Spinal cord (tissue), 10 donors: ENCODE measurements around the gene SNX11. TPM values are rescaled to one million over a fixed set of nuclear protein-coding genes. Genes with fewer than 3 reads are reported as not detected.

Experiments
- DNase-seq, 6 donors: peaks; one replicate each; pipeline versions ENCODE4 v3.0.0 to v3.0.0-alpha.2; 2013 to 2015; ENCODE audit warnings: low spot score in 6 of 6, low read depth in 4 of 6
- H3K27ac ChIP-seq: one replicate; pipeline ENCODE4 v1.5.1; 2013; ENCODE audit warnings: low read depth, low read length, control low read depth
- H3K27me3 ChIP-seq: one replicate; pipeline ENCODE4 v1.6.1; 2013; ENCODE audit warnings: low read length; ENCODE audit not compliant: control insufficient read depth, insufficient read depth
- H3K36me3 ChIP-seq: one replicate; pipeline ENCODE4 v1.6.1; 2013; ENCODE audit warnings: low read length; ENCODE audit not compliant: control insufficient read depth, insufficient read depth
- H3K4me1 ChIP-seq: one replicate; pipeline ENCODE4 v1.6.1; 2013; ENCODE audit warnings: low read length; ENCODE audit not compliant: control insufficient read depth, insufficient read depth
- H3K4me3 ChIP-seq: one replicate; pipeline ENCODE4 v1.5.1; 2013; ENCODE audit warnings: low read depth, low read length, control low read depth
- H3K9me3 ChIP-seq: one replicate; pipeline ENCODE4 v1.6.1; 2013; ENCODE audit warnings: low read length; ENCODE audit not compliant: control insufficient read depth, insufficient read depth
- WGBS: methylation state at CpG from one replicate; pipeline ENCODE4 v1.1.5; 2013; ENCODE audit warnings: missing lambda C conversion rate; ENCODE audit not compliant: insufficient coverage; 5-methylcytosine and 5-hydroxymethylcytosine counted together
- long read RNA-seq, 4 donors: transcript quantifications; one replicate each; lab custom pipeline, GENCODE V29; 2026
- polyA plus RNA-seq, 2 donors: library from polyadenylated mRNA; unstranded; fragments of 120-200 nt; gene quantifications; one replicate each; pipeline ENCODE4 v1.2.1, GENCODE V29; 2013; ENCODE audit not compliant: insufficient read length in 2 of 2
- total RNA-seq, 2 donors: library from RNA; depleted of rRNA in 1 of 2; stranded (reverse); fragments of 120-200 nt in 1 of 2; fragments of >200 nt in 1 of 2; gene quantifications; one replicate each; pipeline versions ENCODE4 v1.2.3 to v1.2.4, GENCODE V29; 2013 to 2014
- donor health status: healthy.

The SNX11 gene
- 10 to 100 TPM; 13.4 to 18.9 TPM for total RNA-seq
- 10 to 100 TPM; 23.4 to 30.0 TPM for polyA plus RNA-seq
- long read RNA-seq, donor 1, transcript SNX11-201 (7 exons, 2,315 nt) = major isoform, 6 of 8 reads
- long read RNA-seq, donor 1, partial matches to known transcripts = 0 of 8 reads
- long read RNA-seq, donor 1, other reads (novel, unspliced or antisense) = 0 of 8 reads
- long read RNA-seq, donor 2, partial matches to known transcripts = 0 of 4 reads
- long read RNA-seq, donor 2, other reads (novel, unspliced or antisense) = 0 of 4 reads
- long read RNA-seq, donor 3, partial matches to known transcripts = 0 of 2 reads
- long read RNA-seq, donor 3, other reads (novel, unspliced or antisense) = 0 of 2 reads
- long read RNA-seq, donor 4, partial matches to known transcripts = 0 of 3 reads
- long read RNA-seq, donor 4, other reads (novel, unspliced or antisense) = 0 of 3 reads

GRCh38 chr17:48107137-48108055 lies at the start of gene SNX11:
SNX11 (plus strand) TSS chr17:48107766; CDS start chr17:48112044, 4,278 bp downstream.
- 0% methylated on average over 61 of the region's 64 CpGs for WGBS
- Histone ChIP-seq H3K4me1 (peaks cover 16% of the 10 kb centered on the region), H3K9me3 (no peaks in the 10 kb centered on the region), H3K27me3 (no peaks in the 10 kb centered on the region), H3K36me3 (no peaks in the 10 kb centered on the region), H3K4me3 (peak within 1 kb of the TSS; percentile 97), H3K27ac (peak within 1 kb of the TSS; percentile 94)
- peak in 4 of 6 donors; percentile 83 to 97 (median 90) for DNase-seq

- H3K9me3 ChIP-seq = no peaks in the 10 kb centered on the region
- no peak overlapping the region for H3K4me3 ChIP-seq
- no peak overlapping the region for H3K27ac ChIP-seq
- WGBS = 90% methylated on average over 10 of the region's 11 CpGs
- H3K27me3 ChIP-seq = no peaks in the 10 kb centered on the region
- H3K36me3 ChIP-seq = peaks cover 82% of the 10 kb centered on the region
- DNase-seq = no peak
- H3K4me1 ChIP-seq = peaks cover 31% of the 10 kb centered on the region
These were observed 49.0 kb upstream of the SNX11 start for GRCh38 chr17:48058393-48059124.

GRCh38 chr17:48059125-48059668 lies 48.4 kb upstream of the SNX11 start:
- 95% methylated on average over 29 of the region's 32 CpGs for WGBS
- Histone ChIP-seq H3K36me3 (peaks cover 82% of the 10 kb centered on the region), H3K9me3 (no peaks in the 10 kb centered on the region), H3K27me3 (no peaks in the 10 kb centered on the region), H3K4me1 (peaks cover 25% of the 10 kb centered on the region), H3K27ac (no peak overlapping the region), H3K4me3 (no peak overlapping the region)
- DNase-seq = no peak

- Histone ChIP-seq H3K27me3 (no peaks in the 10 kb centered on the region), H3K27ac (no peak overlapping the region), H3K4me3 (no peak overlapping the region), H3K9me3 (no peaks in the 10 kb centered on the region), H3K36me3 (peaks cover 74% of the 10 kb centered on the region), H3K4me1 (peaks cover 14% of the 10 kb centered on the region)
- DNase-seq = no peak
- 75% methylated on average over 3 of the region's 7 CpGs for WGBS
These were observed 47.3 kb upstream of the SNX11 start for GRCh38 chr17:48060249-48060648.

- Histone ChIP-seq H3K27ac (no peak overlapping the region), H3K36me3 (peaks cover 60% of the 10 kb centered on the region), H3K27me3 (no peaks in the 10 kb centered on the region), H3K9me3 (no peaks in the 10 kb centered on the region), H3K4me1 (no peaks in the 10 kb centered on the region), H3K4me3 (no peak overlapping the region)
- no peak for DNase-seq
- WGBS = 97% methylated on average over 6 of the region's 7 CpGs
These were observed 45.3 kb upstream of the SNX11 start for GRCh38 chr17:48062273-48062672.

- Histone ChIP-seq H3K36me3 (peaks cover 52% of the 10 kb centered on the region), H3K9me3 (no peaks in the 10 kb centered on the region), H3K27ac (no peak overlapping the region), H3K27me3 (no peaks in the 10 kb centered on the region), H3K4me3 (no peak overlapping the region), H3K4me1 (no peaks in the 10 kb centered on the region)
- DNase-seq = no peak
- 67% methylated on average over 1 of the region's 3 CpGs for WGBS
These were observed 42.9 kb upstream of the SNX11 start for GRCh38 chr17:48064638-48065037.

- Histone ChIP-seq H3K27me3 (no peaks in the 10 kb centered on the region), H3K27ac (no peak overlapping the region), H3K4me1 (no peaks in the 10 kb centered on the region), H3K4me3 (no peak overlapping the region), H3K36me3 (peaks cover 37% of the 10 kb centered on the region), H3K9me3 (no peaks in the 10 kb centered on the region)
- 0% methylated on average over 1 of the region's 1 CpG for WGBS
- no peak for DNase-seq
These were observed 41.4 kb upstream of the SNX11 start for GRCh38 chr17:48066192-48066591.

- Histone ChIP-seq H3K27me3 (no peaks in the 10 kb centered on the region), H3K27ac (no peak overlapping the region), H3K9me3 (no peaks in the 10 kb centered on the region), H3K4me3 (no peak overlapping the region), H3K4me1 (no peaks in the 10 kb centered on the region), H3K36me3 (peaks cover 37% of the 10 kb centered on the region)
- no peak for DNase-seq
- WGBS = 89% methylated on average over 1 of the region's 1 CpG
These were observed 40.9 kb upstream of the SNX11 start for GRCh38 chr17:48066656-48067055.

GRCh38 chr17:48067245-48067644 lies 40.3 kb upstream of the SNX11 start:
- H3K27ac ChIP-seq = no peak overlapping the region
- WGBS = 100% methylated on average over 1 of the region's 3 CpGs
- H3K27me3 ChIP-seq = no peaks in the 10 kb centered on the region
- no peaks in the 10 kb centered on the region for H3K4me1 ChIP-seq
- DNase-seq = no peak
- no peak overlapping the region for H3K4me3 ChIP-seq
- H3K36me3 ChIP-seq = peaks cover 34% of the 10 kb centered on the region
- no peaks in the 10 kb centered on the region for H3K9me3 ChIP-seq
